Left ventricle myocardium inferior (tissue), 1 donor: ENCODE results near the gene CACNA1F. TPM values are rescaled to one million over a fixed set of nuclear protein-coding genes. Genes with fewer than 3 reads are reported as not detected.

Experiments used
- DNase-seq: peaks from one replicate; pipeline ENCODE4 v3.0.0-alpha.2; 2020
- H3K27ac ChIP-seq: fragments of 200-600 bp; replicated peaks from 2 replicates; pipeline ENCODE4 v1.8.0; 2021
- H3K27me3 ChIP-seq: fragments of 200-600 bp; 2 replicates; pipeline ENCODE4 v1.8.0; 2021; ENCODE audit warnings: low read depth
- H3K36me3 ChIP-seq: fragments of 200-600 bp; 2 replicates; pipeline ENCODE4 v1.8.0; 2021
- H3K4me1 ChIP-seq: fragments of 200-600 bp; 2 replicates; pipeline ENCODE4 v1.8.0; 2021
- H3K4me3 ChIP-seq: fragments of 200-600 bp; 2 replicates; pipeline ENCODE4 v1.8.0; 2021; ENCODE audit warnings: mild to moderate bottlenecking, moderate library complexity
- H3K9me3 ChIP-seq: fragments of 200-600 bp; replicated peaks from 2 replicates; pipeline ENCODE4 v1.8.0; 2021
- intact Hi-C: fragments of 100-400 bp; cut with micrococcal nuclease; formaldehyde crosslinking; loops from one replicate; pipeline ENCODE4 v1.11.0; 2022
- total RNA-seq: library from RNA; stranded (reverse); fragmentation: NEBNext Ultra II Directional; extraction: Animal tissue kit (Norgen Biotek cat#: 25700); gene quantifications from one replicate; pipeline ENCODE4 v1.2.1, GENCODE V29; 2021
- TF ChIP-seq, protein P1 (sequence below): fragments of 200-600 bp; IDR thresholded peaks from 2 replicates; pipeline ENCODE4 v1.8.0; 2021; ENCODE audit warnings: antibody characterized with exemption, mild to moderate bottlenecking, borderline replicate concordance
- donor health status: DM: no; HTN: yes; CAD: no; lungs with severe emphysema.

The CACNA1F gene
- total RNA-seq, 1 donor from 2014 or later, result 0.08 TPM

DNA sequence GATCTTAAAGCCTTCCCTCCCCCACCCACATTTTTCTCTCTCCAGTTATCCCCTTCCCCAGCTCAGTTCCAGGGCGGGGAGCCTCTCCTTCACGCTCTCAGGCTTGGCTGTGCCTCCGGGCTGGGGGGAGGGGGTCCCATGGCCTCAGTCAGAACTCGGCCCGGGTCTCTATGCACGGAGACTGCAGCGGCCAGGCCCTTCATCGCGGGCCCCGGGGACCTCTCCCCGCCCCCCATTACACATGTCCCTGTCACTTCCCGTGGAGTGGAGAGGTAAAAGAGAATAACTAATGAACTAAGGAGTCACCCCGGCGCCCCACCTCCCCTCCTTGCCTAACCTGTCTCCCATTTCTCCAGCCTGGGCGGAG is 46.1 kb downstream of the CACNA1F start:
- Histone ChIP-seq H3K27ac (peak overlapping the region; percentile 88), H3K4me3 (no peak overlapping the region), H3K9me3 (no peaks in the 10 kb centered on the region), H3K4me1 (peaks cover 30% of the 10 kb centered on the region), H3K27me3 (no peaks in the 10 kb centered on the region), H3K36me3 (peaks cover 16% of the 10 kb centered on the region)
- no peak for DNase-seq
- TF ChIP-seq, protein P1, sequence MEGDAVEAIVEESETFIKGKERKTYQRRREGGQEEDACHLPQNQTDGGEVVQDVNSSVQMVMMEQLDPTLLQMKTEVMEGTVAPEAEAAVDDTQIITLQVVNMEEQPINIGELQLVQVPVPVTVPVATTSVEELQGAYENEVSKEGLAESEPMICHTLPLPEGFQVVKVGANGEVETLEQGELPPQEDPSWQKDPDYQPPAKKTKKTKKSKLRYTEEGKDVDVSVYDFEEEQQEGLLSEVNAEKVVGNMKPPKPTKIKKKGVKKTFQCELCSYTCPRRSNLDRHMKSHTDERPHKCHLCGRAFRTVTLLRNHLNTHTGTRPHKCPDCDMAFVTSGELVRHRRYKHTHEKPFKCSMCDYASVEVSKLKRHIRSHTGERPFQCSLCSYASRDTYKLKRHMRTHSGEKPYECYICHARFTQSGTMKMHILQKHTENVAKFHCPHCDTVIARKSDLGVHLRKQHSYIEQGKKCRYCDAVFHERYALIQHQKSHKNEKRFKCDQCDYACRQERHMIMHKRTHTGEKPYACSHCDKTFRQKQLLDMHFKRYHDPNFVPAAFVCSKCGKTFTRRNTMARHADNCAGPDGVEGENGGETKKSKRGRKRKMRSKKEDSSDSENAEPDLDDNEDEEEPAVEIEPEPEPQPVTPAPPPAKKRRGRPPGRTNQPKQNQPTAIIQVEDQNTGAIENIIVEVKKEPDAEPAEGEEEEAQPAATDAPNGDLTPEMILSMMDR, result no peak
- intact Hi-C loops, result no loop called here

DNA sequence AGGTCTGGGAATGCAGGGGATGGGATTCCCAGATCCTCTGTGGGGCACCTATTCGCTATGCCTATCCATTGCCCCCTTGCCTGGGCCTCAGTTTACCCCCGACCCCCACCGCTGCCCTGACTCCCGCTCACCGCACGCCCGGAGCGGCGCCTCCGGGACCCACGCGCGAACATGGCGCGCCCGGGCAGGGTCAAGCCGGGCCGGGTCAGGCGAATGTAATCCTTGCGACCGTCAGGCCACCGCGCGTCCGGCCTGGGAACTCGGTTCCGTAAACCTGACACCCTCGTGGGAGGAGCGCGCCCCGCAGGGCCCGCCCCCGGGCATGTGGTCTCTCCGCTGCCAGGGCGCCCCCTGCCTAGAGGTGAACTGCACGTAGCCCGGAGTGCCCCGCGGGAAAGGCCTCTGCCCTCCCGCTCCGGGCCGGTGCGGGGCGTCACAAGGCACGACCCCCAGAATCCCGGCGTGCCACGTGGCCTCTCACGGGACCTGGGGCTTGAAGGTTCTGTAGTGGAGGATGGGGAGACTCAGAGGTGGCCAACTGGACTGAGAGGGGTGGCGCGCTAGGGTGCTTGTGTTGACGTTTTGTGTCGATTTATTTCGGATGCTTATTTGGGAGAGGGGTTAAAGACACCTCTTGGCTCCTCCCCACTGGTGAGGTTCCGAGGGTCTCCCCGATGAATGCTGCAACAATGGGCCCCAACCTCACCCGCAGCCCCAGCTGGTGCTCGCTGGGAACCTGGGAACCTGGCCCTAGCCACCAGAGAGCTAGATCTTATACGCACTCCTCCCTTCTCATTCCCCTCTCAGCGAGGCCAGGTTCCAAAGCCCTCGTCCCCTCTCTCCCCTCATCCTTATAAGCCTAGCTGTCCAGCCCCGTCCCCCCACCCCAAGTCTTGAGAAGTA is 46.8 kb downstream of the CACNA1F start, which contains the start of gene PRICKLE3:
TSS of gene PRICKLE3 (minus strand) at position 249 of the 903 bp plus-strand sequence. CDS start at position 173, 76 bp downstream.
- Histone ChIP-seq H3K9me3 (no peaks in the 10 kb centered on the region), H3K4me3 (peak within 1 kb of the TSS; percentile 69), H3K36me3 (peaks cover 18% of the 10 kb centered on the region), H3K27me3 (no peaks in the 10 kb centered on the region), H3K27ac (peak within 1 kb of the TSS; percentile 88), H3K4me1 (peaks cover 24% of the 10 kb centered on the region)
- intact Hi-C loops, result no loop called here
- TF ChIP-seq, protein P1, result peak; percentile 37
- DNase-seq, result peak; percentile 85

DNA sequence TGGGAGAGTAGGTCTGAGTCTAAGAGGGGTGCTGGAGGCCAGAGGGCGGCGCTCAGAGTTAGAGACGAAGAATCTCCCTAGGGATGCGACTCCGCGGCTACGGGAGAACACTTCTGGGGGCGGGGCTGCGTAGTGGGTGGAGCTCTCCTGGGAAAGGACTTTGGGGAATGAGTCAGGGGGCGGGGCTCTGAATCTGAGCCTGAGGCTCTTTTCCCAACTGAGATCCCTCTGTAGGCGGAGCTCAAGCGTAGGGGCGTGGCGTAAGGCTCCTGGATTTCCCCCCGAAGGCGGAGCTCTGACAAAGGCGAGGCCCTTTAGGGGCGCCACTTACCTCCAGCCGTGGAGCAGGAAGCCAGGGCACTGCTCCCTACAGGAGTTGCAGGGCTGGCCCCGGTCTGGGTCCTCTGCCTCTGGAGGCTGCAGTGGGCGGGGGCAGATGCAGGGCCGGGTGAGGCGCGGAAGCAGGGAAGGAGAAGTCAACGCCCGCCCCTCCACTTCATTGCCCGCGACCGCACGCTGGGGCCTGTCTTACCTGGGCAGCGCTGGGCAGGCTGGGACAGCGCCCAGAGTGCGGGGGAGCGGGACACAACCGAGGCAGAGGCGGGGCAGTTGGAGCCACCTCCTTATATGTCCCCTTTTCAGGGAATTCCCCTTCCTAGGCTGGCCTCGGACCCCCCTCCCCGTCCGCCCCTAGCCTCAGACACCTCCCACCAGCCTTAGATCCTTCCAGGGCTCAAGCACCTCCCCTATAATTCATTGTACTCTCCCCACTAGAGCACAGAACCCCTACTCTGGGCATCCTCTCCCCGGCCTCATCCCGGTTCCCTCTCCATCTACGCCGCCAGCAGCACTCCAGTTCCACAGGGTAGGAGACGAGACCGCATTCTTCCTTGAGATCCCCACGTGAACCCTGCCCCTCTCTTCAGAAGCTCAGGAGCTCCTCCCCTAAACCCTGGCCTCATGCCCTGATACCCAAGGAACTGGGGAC is 48.6 kb downstream of the CACNA1F start:
- Histone ChIP-seq H3K27ac (peak overlapping the region; percentile 88), H3K4me1 (peaks cover 15% of the 10 kb centered on the region), H3K36me3 (peaks cover 26% of the 10 kb centered on the region), H3K9me3 (no peaks in the 10 kb centered on the region), H3K4me3 (peak overlapping the region; percentile 69), H3K27me3 (no peaks in the 10 kb centered on the region)
- peak; percentile 91 for DNase-seq
- TF ChIP-seq, protein P1, result no peak
- intact Hi-C loops, result no loop called here

DNA sequence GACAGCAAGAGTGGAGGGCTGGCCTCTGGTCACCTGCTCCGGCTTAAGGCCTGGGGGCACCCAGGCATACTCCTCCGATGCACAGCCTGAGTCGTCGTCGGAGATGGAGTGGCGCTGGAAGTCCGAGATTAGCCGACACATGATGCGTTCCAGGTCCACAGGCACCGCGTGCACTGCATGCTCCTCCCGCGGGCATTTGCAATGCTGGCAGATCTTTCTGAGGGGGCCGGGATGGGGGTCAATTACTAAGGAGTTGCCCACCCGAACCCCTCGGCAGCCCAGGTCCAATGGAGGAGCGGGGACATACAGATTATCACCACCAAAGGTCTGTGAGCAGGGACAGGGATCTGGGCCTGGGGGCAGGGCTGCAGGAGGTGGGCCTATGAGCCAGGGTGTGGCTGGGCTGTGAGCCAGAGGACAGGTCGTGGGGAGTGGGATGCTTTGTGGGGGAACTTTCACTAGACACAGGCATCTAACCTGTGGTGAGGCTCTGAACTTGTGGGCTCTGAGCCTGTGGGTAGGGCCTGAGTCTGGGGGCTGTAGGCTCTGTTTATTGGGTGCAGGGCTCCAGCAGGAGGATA is 49.3 kb downstream of the CACNA1F start:
- Histone ChIP-seq H3K27ac (peak overlapping the region; percentile 88), H3K9me3 (no peaks in the 10 kb centered on the region), H3K4me1 (peaks cover 15% of the 10 kb centered on the region), H3K4me3 (peak overlapping the region; percentile 69), H3K36me3 (peaks cover 34% of the 10 kb centered on the region), H3K27me3 (no peaks in the 10 kb centered on the region)
- TF ChIP-seq, protein P1, result no peak
- DNase-seq, result no peak
- intact Hi-C loops, result no loop called here

DNA sequence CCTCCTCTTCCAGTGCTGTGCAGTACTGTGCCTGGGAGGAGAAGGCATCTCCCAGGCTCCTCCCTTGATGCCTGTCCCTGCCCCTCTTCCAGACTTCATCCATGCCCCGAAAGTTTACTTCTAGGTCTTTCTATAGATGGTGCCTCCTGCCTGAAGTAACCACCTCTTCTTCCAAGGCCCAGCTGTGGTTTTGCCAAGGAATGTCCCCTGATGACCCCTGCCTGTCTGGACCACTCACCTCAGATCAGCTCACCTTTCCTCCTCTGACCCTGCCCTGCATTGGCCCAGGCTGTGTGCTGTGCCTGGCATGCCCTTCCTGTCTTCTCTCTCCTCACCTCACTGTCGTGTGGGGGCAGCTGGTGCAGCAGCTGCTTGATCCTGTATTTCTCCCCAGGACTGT is 53.8 kb downstream of the CACNA1F start:
- intact Hi-C loops, result no loop called here
- Histone ChIP-seq H3K9me3 (no peaks in the 10 kb centered on the region), H3K27me3 (no peaks in the 10 kb centered on the region), H3K4me1 (peaks cover 4% of the 10 kb centered on the region), H3K4me3 (no peak overlapping the region), H3K36me3 (peaks cover 41% of the 10 kb centered on the region), H3K27ac (no peak overlapping the region)
- no peak for DNase-seq
- TF ChIP-seq, protein P1, result no peak
